Osteoblast (primary cell): Measurements from ENCODE around the gene NR4A2. TPM values are rescaled to one million over a fixed set of nuclear protein-coding genes. Genes with fewer than 3 reads are reported as not detected.

Source experiments
- DNase-seq: peaks from one replicate; pipeline ENCODE4 v3.0.0; 2011; ENCODE audit warnings: low spot score, mixed read lengths; ENCODE audit not compliant: insufficient read length; ENCODE audit errors: missing footprints
- H2AFZ ChIP-seq: 2 replicates; pipeline ENCODE4 v1.6.0; 2011; ENCODE audit warnings: mild to moderate bottlenecking, low read length
- H3K27ac ChIP-seq: 2 replicates; pipeline ENCODE4 v1.5.1; 2011; ENCODE audit warnings: mild to moderate bottlenecking, low read depth, low read length, moderate library complexity
- H3K27me3 ChIP-seq: 2 replicates; pipeline ENCODE4 v1.6.0; 2012; ENCODE audit warnings: mild to moderate bottlenecking, control low read depth, inconsistent platforms, low read length, moderate library complexity; ENCODE audit not compliant: insufficient read depth
- H3K36me3 ChIP-seq: 2 replicates; pipeline ENCODE4 v1.5.1; 2011; ENCODE audit warnings: mild to moderate bottlenecking, low read length, control low read depth, moderate library complexity; ENCODE audit not compliant: insufficient read depth
- H3K4me1 ChIP-seq: 2 replicates; pipeline ENCODE4 v1.5.1; 2011; ENCODE audit warnings: mild to moderate bottlenecking, low read length, control low read depth, moderate library complexity; ENCODE audit not compliant: insufficient read depth
- H3K4me2 ChIP-seq: 2 replicates; pipeline ENCODE4 v1.6.0; 2011; ENCODE audit warnings: mild to moderate bottlenecking, low read length; ENCODE audit not compliant: insufficient read depth
- H3K4me3 ChIP-seq: fragments of 200-600 bp; sonication (generic); 3 replicates; pipeline ENCODE4 v1.5.1; 2012; ENCODE audit warnings: mild to moderate bottlenecking, low read length, inconsistent platforms; ENCODE audit not compliant: insufficient read depth
- H3K79me2 ChIP-seq: 2 replicates; pipeline ENCODE4 v1.6.0; 2012; ENCODE audit warnings: mild to moderate bottlenecking, low read length, control low read depth, inconsistent platforms; ENCODE audit not compliant: insufficient read depth
- H3K9me3 ChIP-seq: 2 replicates; pipeline ENCODE4 v1.5.1; 2011; ENCODE audit warnings: low read depth, low read length, control low read depth
- H4K20me1 ChIP-seq: 2 replicates; pipeline ENCODE4 v1.6.0; 2012; ENCODE audit warnings: mild to moderate bottlenecking, low read length, control low read depth; ENCODE audit not compliant: insufficient read depth
- total RNA-seq: library from RNA; depleted of rRNA; stranded (reverse); fragments of >200 nt; gene quantifications from 2 replicates; pipeline ENCODE4 v1.2.3, GENCODE V29; 2012
- TF ChIP-seq, protein P1 (sequence below): IDR thresholded peaks from 2 replicates; pipeline ENCODE4 v1.5.1; 2011; ENCODE audit warnings: mild to moderate bottlenecking, low read depth, low read length, moderate library complexity; ENCODE audit errors: extremely low read depth

NR4A2 gene
- total RNA-seq, 1 donor: 0.72 TPM

DNA sequence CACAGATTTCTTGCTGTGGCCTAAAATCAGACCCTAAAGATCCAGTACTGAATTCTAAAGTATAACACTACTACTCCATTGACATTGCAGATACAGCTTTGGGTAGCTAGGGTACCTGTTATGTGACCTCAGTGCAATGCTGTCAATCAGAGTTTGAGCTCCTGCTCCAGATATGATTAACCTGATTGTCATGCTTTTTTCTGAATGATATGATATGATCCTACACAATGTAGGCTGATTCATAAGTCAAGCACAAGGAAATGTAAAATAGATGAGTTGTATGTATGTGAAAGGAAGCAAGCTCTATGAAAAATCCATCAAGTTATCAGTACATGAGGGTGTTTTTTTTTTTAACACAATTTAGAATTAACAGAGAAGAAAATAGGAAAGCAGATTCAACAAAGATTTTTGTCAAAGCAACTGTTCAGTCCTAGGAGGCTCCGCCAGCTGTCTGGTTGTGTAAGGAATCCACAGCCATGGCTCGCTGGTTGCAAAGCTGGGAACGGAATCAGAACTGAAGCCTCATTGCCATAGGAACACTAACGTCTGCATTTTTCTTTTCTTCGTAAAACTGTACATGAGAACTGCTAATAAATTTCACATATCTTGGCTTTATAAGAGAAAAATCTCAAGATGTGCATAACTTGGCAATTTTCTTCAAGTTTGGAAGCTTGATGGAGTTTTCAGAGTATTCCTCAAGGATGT lies 52.9 kb downstream of the NR4A2 start:
- Histone ChIP-seq H4K20me1 (no peaks in the 10 kb centered on the region), H3K27me3 (no peaks in the 10 kb centered on the region), H3K9me3 (no peaks in the 10 kb centered on the region), H3K4me1 (no peaks in the 10 kb centered on the region), H3K36me3 (no peaks in the 10 kb centered on the region), H3K4me3 (no peak overlapping the region), H3K27ac (no peak overlapping the region), H3K79me2 (no peaks in the 10 kb centered on the region), H3K4me2 (no peak overlapping the region), H2AFZ (no peak overlapping the region)
- TF ChIP-seq, protein P1, sequence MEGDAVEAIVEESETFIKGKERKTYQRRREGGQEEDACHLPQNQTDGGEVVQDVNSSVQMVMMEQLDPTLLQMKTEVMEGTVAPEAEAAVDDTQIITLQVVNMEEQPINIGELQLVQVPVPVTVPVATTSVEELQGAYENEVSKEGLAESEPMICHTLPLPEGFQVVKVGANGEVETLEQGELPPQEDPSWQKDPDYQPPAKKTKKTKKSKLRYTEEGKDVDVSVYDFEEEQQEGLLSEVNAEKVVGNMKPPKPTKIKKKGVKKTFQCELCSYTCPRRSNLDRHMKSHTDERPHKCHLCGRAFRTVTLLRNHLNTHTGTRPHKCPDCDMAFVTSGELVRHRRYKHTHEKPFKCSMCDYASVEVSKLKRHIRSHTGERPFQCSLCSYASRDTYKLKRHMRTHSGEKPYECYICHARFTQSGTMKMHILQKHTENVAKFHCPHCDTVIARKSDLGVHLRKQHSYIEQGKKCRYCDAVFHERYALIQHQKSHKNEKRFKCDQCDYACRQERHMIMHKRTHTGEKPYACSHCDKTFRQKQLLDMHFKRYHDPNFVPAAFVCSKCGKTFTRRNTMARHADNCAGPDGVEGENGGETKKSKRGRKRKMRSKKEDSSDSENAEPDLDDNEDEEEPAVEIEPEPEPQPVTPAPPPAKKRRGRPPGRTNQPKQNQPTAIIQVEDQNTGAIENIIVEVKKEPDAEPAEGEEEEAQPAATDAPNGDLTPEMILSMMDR: no peak
- no peak for DNase-seq

Other genes with a start within 250 kb of the NR4A2 start
- 53.0 and 59.7 TPM in 2 replicates for gene GPD2, start 103.7 kb upstream of the NR4A2 start, total RNA-seq